T-helper 2 cell treated with Interferon-gamma antibody and Interleukin-4, amounts not matched to agents 100 ng/mL and 5 ng/mL, for 36 hours (primary cell): ENCODE results near the gene PRDM5. TPM values are rescaled to one million over a fixed set of nuclear protein-coding genes. Genes with fewer than 3 reads are reported as not detected.

ENCODE experiments used
- intact Hi-C: fragments of 100-400 bp; cut with micrococcal nuclease; formaldehyde crosslinking; loops from one replicate; pipeline ENCODE4 v1.15.1; 2023
- total RNA-seq: library from RNA; stranded (reverse); gene quantifications from 2 replicates; pipeline ENCODE4 v1.2.3, GENCODE V29; 2022

Gene PRDM5
- total RNA-seq, 1 donor from 2014 or later: not detected

DNA sequence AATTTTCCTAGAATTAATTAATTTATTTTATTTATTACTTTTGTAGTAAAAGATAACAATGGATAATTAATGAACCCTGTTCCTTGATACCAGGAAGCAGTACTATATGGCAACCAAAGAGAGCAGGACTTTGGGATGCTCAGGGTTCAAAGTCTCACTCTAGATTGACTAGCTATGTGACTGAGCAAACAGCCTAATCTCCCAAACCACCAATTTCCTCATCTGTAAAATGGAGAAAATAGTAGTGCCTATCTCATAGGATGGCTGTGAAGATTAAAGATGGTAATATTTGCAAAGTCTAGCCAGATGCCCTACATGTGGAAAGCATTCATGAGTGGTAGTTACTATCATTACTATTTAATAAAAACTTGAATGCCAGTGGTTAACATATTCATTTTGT lies 97.6 kb downstream of the PRDM5 start:
- intact Hi-C loops: no loop called here

GRCh38 chr4:120821977-120822376 lies 100.5 kb downstream of the PRDM5 start:
- intact Hi-C loops: no loop called here

- intact Hi-C loops: no loop called here
Observed at GRCh38 chr4:120821029-120821428, 101.5 kb downstream of the PRDM5 start.

- intact Hi-C loops: no loop called here
Observed at GRCh38 chr4:120819805-120820437, 102.6 kb downstream of the PRDM5 start.

DNA sequence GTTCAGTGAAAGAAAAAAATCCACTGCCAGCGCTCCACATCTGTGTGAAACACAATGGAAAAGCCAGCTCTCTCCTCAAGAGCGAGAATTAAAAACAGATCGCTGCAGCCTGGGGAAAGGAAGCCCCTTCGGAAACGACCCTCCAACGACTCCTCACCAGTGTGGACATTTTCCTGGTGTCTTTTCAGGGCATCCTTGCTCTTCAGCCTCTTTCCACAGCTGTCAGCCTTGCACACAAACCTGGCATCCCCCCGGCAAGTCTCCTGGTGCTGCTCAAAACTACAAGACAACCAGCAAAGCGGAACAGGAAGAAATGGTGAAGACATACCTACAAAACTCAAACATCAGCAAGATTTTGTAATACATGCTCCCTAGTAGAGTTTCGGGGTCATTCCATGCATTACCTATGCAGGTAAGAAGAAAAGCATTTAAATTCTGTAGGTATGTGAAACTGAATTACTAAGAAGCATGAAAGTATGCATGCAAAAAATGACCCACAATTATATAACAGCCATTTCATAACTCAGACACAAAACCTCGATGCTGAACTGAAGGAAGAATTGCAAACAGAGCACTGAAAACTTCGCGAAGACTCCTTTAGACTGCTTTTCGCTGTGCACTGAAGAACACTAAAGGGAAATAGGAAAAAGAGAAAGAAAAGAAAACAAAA lies 106.1 kb downstream of the PRDM5 start:
- intact Hi-C loops: no loop called here

GRCh38 chr4:120815361-120815760 lies 107.2 kb downstream of the PRDM5 start:
- intact Hi-C loops: no loop called here

GRCh38 chr4:120814886-120815285 lies 107.6 kb downstream of the PRDM5 start:
- intact Hi-C loops: no loop called here

DNA sequence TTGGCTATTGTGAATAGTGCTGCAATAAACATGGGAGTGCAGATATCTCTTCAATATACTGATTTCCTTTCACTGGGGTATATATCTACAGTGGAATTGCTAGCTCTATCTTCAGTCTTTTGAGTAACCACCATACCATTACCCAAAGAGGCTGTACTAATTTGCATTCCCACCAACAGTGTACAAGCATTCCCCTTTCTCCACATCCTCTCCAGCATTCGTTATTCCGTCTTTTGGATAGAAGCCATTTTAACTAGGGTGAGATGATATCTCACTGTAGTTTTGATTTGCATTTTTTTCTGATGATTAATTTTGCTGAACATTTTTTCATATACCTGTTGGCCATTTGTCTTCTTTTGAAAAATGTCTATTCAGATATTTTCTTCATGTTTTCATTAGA lies 110.3 kb downstream of the PRDM5 start:
- intact Hi-C loops: no loop called here

DNA sequence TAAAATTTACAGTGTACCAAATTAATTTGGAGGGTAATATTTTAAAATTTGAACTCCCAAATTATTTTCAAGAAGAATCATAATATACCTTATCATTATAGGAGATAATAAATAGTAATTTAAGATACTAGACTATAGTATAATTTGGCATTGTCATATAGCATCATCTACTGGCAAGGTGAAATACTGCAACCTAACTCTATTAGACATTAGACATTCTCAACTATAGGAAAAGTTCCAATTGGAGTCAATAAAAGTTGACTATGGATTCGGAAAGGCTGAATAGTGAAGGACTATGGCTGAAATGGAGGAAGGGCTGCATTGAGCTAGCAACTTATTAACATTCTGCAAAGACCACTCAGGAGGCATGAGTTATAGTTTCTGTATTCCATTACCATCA lies 113.0 kb downstream of the PRDM5 start:
- intact Hi-C loops: no loop called here

DNA sequence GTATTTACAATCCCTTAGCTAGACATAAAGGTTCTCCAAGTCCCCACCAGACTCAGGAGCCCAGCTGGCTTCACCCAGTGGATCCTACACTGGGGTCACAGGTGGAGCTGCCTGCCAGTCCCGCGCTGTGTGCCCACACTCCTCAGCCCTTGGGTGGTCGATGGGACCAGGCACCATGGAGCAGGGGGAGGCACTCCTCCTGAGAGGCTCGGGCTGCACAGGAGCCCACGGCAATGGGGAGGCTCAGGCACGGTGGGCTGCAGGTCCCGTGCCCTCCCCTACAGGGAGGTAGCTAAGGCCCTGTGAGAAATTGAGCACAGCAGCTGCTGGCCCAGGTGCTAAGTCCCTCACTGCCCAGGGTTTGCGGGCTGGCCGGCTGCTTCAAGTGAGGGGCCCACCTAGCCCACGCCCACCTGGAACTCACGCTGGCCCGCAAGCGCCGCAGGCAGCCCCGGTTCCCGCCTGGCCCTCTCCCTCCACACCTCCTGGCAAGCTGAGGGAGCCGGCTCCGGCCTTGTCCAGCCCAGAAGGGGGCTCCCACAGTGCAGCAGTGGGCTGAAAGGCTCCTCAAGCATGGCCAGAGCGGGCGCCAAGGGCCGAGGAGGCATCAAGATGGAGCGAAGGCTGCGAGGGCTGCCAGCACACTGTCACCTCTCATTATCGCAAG lies 113.9 kb downstream of the PRDM5 start:
- intact Hi-C loops: no loop called here

DNA sequence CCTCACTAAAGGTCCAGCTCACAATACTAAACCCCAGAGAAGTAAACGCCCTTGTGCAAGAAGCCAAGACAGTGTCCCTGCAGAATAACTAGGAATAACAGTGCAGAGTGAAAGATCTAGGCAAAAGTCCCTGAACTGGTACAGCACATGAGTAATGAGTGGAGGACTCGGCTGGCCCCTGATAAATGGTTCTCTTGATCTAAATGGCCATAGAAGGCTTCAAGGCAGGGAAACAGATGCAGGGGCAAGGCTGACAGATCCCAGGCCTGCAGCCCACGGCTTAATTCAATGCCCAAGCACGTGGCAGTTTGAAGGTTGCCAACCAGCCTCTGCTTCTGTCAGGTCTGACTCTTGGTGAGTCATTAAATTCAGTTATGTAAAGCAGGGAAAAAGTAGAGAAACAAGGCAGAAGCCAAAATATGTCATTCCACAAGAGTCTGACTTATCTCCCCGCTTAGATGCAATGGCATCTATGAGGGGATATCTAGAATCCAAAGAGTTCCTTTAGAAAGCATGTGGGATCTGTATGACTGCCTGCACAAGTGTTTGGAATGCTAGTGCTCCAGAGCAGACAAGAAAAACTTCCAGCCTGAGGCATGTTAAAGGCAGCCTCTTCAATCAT lies 121.3 kb downstream of the PRDM5 start:
- intact Hi-C loops: no loop called here

- intact Hi-C loops: no loop called here
Observed at GRCh38 chr4:120798570-120798969, 124.0 kb downstream of the PRDM5 start.

GRCh38 chr4:120796271-120796670 lies 126.3 kb downstream of the PRDM5 start:
- intact Hi-C loops: no loop called here

- intact Hi-C loops: no loop called here
Observed at GRCh38 chr4:120785202-120785601, 137.3 kb downstream of the PRDM5 start.

DNA sequence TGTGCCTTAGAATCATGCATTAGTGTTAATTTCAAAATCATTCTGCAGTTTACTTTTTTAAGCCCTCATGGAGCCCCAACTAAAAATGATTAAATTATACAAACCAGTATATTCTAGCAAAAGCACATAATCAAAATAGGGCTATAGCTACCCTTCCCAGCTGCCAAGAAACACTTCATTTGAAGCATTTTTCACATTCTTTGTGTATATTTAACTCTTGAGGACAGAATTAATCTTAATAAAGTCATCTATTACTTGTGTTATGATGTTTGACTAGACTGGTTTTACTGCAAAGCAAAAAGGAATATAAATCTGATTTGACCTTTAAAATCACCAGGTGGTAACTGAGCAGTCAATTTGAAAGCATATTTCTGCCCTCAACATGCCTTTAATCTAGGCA lies 145.1 kb downstream of the PRDM5 start:
- intact Hi-C loops: no loop called here

- intact Hi-C loops: no loop called here
Observed at GRCh38 chr4:120775431-120775830, 147.1 kb downstream of the PRDM5 start.

DNA sequence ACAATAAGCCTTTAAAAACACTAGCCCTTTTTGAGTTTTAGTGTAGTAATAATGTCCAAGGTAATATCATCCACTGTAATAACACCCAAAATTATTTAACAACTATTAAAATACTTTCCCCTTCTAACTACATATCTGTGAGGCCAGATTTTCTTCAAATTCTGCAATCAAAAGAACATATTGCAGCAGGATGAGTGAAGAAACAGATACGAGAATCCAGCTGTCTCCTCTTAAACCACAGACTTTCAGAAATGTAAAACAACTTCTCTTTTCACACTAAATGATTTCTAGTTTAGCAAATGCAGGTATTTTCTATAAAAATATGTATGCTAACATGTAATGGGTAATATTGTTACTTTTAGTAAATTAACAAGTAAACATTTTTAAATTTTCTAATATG lies 148.9 kb downstream of the PRDM5 start:
- intact Hi-C loops: no loop called here

GRCh38 chr4:120771907-120772306 lies 150.6 kb downstream of the PRDM5 start:
- intact Hi-C loops: no loop called here

GRCh38 chr4:120770897-120771296 lies 151.6 kb downstream of the PRDM5 start:
- intact Hi-C loops: no loop called here

- intact Hi-C loops: no loop called here
Observed at GRCh38 chr4:120769227-120769626, 153.3 kb downstream of the PRDM5 start.

- intact Hi-C loops: no loop called here
Observed at GRCh38 chr4:120765260-120765680, 157.3 kb downstream of the PRDM5 start.

GRCh38 chr4:120763650-120764049 lies 158.9 kb downstream of the PRDM5 start:
- intact Hi-C loops: no loop called here
